Fibroblast of the conjunctiva (primary cell): ENCODE results near the gene N4BP2.
"Not testable (repeated sequence)": the region's sequence is repeated elsewhere in the genome, so short reads cannot be mapped to it uniquely, and the experiment has no call there.

Experiments used
- DNase-seq: peaks from one replicate; pipeline ENCODE4 v3.0.0-alpha.2; 2010; ENCODE audit warnings: low read depth

N4BP2 gene

DNA sequence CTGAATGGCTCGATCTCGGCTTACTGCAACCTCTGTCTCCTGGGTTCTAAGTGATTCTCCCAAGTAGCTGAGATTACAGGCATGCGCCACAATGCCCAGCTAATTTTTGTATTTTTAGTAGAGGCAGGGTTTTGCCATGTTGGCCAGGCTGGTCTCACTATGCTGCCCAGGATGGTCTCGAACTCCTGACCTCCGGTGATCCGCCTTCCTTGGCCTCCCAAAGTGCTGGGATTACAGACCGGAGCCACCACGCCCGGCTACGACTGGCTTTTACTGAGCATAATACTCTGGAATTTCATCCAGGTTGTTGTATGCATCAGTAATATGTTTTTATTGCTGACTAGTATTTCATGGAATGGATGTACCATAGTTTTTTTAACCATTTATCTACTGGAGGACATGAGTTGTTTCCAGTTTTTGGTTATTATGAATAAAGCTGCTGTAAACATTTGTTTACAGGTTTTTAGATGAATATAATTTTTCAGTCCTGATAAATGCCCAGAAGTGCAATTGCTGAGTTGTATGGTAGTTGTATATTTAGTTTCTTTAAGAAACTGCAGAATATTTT, 31.2 kb downstream of the N4BP2 start:
- DNase-seq: no peak

DNA sequence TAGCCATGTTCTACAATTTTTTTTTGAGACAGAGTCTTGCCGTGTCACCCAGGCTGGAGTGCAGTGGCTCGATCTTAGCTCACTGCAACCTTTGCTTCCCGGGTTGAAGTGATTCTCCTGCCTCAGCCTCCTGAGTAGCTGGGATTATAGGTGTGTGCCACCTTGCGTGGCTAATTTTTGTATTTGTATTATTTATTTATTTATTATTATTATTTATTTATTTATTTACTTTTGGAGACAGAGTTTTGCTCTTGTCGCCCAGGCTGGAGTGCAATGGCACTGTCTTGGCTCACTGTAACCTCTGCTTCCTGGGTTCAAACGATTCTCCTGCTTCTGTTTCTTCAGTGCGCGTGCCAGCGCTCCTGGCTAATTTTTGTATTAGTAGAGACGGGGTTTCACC, 36.8 kb downstream of the N4BP2 start:
- not testable (repeated sequence) for DNase-seq

GRCh38 chr4:40099010-40099409, 42.4 kb downstream of the N4BP2 start:
- DNase-seq: no peak

- DNase-seq: not testable (repeated sequence)
Measured at GRCh38 chr4:40107150-40107549, 50.5 kb downstream of the N4BP2 start.

DNA sequence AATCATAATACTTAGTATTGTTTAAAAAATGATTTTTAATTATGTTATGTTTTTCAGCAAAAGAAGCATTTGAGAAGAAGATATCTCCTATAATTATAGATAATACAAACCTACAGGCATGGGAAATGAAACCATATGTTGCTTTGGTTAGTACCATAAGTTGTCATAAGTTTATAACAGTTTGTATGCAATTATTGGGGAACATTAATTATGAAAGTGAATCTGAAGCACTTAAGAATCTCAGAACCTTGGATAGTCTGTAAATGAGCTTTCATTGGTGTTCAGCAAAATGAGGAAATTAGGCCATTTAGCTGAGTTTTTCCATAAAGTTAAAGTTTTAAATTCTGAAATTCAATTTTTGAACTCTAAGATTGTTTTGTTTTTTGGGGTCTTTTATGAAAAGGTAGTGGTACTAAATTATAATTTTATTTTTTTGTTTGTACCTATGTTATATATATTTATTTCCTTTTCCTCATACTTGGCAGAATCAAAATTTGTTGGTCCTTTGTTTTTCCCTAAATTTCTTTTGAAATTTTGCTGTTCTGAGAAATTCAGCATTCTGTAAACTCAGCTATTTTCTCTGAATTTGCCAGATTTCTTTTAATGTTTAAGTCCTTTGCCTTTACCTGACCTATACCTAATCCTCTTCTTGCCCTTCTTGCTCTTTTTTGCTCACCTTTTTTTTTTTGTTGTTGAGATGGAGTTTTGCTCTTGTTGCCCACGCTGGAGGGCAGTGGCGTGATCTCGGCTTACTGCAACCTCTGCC, 55.6 kb downstream of the N4BP2 start:
- DNase-seq: no peak

- DNase-seq: no peak
Measured at GRCh38 chr4:40114206-40114605, 57.6 kb downstream of the N4BP2 start.

DNA sequence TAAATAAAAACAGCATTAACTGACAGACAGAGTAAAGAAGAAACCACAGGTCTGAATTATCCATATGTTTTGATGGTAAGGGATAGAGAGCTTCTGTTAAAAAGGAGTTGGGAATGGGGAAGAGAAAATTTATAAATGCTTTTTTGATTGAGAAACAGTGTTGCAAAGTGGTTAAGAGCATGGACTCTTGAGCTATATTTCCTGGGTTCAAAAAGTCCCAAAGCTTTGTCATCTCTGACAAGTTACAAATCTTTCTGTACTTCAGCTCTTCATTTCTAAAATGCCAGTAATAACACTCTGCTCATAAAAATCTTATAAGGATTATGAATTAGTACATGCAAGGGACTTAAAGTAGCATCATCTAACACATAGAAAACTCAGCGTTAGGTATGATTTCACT, 62.2 kb downstream of the N4BP2 start:
- DNase-seq: no peak

DNA sequence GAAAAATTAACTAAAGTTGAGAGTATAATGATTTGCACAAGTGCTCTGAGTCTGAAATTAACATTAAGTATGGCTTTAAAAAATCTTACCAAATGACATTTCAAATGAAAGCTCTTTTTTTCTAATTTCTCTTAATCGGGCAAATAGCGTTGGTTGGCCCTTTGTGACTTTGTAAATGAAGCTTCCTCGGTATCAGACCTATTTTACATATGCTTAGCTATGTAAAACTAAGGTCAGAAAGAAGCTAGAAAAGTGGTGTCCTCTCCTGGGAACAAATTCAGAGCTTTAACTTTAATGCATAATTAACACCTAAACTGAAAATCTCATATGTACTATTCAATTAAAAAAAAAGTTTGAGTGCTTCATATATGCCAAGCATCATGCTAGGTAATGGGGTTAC, 62.7 kb downstream of the N4BP2 start:
- DNase-seq: no peak

- peak; percentile 29 for DNase-seq
Measured at GRCh38 chr4:40121515-40121914, 64.9 kb downstream of the N4BP2 start.

DNA sequence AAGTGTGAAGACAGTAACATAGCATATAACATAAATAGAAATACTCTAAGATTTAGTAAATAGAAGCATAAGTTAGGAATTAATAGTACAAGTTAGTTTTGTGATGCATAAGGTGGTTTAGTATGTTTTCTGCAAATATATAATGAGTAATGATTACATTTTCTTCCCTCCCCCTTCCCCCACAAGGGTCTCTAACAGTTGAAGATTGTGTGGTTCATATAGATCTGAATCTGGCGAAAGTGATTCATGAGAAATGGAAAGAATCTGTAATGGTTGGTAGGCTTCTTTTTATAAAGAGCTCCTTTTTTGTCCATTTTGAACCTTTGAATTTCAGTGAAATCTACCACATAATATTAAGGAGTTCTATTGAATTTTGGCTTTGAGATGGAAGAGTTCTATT, 66.3 kb downstream of the N4BP2 start:
- no peak for DNase-seq

DNA sequence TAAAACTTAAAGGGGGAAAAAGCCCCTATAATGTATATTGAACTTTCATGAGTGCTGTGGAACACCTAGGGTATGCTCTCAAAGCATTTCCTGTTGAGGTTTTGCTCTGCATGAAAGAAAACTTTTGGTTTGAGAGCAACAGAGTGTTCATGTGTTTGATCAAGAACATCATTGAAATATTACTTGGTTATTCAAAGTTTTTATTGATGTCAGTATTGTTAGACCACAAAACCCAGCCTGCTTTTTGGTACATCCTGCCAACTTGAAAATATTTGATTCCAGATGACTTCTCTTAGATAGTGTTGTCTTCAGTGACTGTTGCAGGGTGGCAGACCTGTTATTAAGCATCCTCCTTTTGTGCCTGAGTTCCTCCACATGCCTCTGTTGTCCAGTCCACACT, 68.0 kb downstream of the N4BP2 start:
- no peak for DNase-seq

GRCh38 chr4:40130401-40131036, 73.9 kb downstream of the N4BP2 start:
- DNase-seq: no peak

- no peak for DNase-seq
Measured at GRCh38 chr4:40132816-40133215, 76.2 kb downstream of the N4BP2 start.

DNA sequence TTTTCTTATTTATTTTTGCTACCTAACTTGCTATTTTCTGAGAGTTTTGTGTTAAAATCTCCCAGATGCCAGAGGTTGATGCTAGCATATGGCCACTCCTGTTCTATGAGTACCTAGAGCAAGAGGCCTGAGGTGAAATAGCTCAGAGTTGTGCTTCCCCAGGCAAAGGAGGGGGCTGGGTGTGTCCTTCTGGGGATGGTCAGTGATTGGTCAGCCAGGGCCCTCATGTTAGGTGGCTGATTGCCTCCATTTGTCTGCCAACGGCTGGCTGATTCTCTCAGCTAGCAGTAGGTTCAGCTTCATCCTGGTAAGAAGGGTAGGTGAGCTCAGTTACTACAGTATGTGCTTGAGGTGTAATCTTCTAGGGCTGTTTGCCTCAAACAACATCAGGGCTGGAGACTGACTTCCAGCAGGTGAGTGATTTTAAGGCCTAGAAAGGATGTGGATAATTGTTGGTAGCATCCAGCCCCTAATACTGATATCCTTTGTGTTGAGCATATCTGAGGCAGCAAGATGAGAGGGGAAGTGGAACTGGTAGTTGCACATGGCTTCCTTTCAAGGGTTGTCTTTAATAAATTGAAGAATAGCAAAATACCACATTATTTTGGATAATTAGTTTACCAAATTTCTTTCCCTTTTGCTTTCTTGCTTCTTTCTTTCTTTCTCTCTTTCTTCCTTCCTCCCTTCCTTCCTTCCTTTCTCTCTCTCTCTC, 77.7 kb downstream of the N4BP2 start:
- DNase-seq: no peak

GRCh38 chr4:40136202-40136601, 79.6 kb downstream of the N4BP2 start:
- not testable (repeated sequence) for DNase-seq

GRCh38 chr4:40140196-40140595, 83.5 kb downstream of the N4BP2 start:
- no peak for DNase-seq

DNA sequence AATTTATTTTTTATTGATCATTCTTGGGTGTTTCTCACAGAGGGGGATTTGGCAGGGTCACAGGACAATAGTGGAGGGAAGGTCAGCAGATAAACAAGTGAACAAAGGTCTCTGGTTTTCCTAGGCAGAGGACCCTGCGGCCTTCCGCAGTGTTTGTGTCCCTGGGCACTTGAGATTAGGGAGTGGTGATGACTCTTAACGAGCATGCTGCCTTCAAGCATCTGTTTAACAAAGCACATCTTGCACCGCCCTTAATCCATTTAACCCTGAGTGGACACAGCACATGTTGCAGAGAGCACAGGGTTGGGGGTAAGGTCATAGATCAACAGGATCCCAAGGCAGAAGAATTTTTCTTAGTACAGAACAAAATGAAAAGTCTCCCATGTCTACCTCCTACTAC, 83.9 kb downstream of the N4BP2 start:
- DNase-seq: not testable (repeated sequence)

GRCh38 chr4:40143926-40144508, 87.4 kb downstream of the N4BP2 start:
- DNase-seq: no peak

DNA sequence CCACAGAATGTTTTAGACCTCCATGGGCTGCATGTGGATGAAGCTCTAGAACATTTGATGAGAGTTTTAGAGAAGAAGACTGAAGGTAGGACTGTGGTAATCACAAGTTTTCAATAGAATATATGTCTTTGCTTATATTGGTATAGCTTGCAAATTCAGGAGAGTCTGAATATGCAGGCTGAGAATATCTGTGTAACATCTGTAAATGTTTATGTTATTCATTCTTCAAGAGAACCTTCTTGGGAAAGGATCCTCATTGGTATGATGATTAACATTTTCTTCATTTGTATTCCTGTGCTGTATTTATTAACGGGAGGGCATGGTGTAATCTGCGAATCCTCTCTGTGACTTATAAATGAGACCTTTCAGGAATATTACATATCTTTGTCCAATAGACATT, 88.1 kb downstream of the N4BP2 start:
- DNase-seq: no peak

- DNase-seq: not testable (repeated sequence)
Measured at GRCh38 chr4:40147490-40147889, 90.8 kb downstream of the N4BP2 start.

GRCh38 chr4:40149960-40150385, 93.3 kb downstream of the N4BP2 start:
- DNase-seq: peak; percentile 66

- DNase-seq: no peak
Measured at GRCh38 chr4:40150932-40151331, 94.3 kb downstream of the N4BP2 start.
